OCI-M1 (cell line): ENCODE measurements around the gene CXCR3.
"Not testable (repeated sequence)": the region's sequence is repeated elsewhere in the genome, so short reads cannot be mapped to it uniquely, and the experiment has no call there.

Experiments
- DNase-seq: peaks from one replicate; lab custom pipeline; 2025; lab: John Stamatoyannopoulos, UW

The CXCR3 gene

DNA sequence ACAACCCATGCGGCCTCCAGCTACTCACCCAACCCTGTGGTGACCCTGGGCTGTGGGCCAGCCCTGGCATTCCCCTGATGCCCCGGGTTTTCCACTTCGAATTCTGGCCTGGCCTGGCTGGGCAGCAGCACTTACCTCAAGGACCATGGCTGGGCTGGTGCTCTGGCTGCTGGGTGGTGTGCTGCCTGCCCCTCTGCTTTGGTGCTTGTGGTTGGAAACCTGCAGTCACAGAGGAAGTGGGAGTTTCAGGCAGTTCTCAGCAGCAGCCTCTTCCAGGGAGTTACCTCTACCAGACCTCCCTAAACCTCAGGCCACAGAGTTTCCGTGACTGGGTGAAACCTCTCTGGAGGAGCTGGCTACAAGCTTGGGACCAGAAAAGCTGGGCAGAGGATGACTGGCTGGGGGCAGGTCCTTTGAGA is at the start of gene CXCR3:
TSS of gene CXCR3 (minus strand) at position 209 of the 419 bp plus-strand sequence. CDS start at position 147, 62 bp downstream.
- peak; percentile 84 for DNase-seq

DNA sequence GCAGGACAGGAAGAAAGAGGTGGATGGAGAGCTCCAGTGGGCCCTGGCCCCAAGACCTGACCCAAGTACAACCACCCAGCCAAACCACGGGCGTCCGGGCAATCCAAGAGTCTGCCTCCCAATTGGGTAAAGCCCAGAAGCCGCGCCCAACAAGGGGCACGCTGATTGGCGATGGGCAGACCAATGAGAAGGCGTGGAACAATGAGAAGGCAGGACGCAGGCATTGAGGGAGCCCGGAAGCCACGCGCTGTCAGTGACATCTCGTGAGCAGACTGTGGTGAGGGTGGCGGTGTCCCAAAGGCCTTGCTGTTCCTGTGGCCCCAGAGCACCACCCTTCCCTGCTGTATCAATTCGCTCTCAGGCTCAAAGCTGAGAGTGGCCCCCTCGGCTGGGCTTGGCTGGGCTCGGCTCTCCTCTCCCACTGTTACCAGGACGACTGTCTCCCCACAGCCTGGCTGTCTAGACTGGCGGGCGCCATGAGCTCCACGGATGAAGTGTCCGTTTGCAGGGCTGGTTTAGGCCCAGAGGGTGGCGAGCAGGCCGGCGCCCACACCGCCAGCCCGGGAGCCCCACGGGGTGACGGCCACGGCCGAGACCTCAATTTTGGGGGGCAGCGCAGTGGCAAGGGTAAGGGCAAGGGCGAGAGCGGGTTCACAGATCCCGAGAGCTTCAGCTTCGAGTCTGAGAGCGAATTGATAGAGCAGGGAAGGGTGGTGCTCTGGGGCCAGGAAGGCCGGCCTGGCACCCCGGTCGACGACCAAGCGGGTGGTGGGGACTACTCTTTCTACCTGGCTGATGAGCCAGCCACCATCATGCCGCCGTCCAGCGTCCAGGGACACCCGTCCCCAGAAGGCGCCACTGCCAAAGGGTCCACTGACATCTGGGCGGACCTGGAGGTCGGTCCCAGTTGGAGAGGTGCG is 49.3 kb upstream of the CXCR3 start, which contains the start of gene LOC101059915:
TSS of gene LOC101059915 (plus strand) at position 219 of the 920 bp plus-strand sequence.
- no peak for DNase-seq

- no peak for DNase-seq
Measured at GRCh38 chrX:71666240-71667223, 48.2 kb upstream of the CXCR3 start.

DNA sequence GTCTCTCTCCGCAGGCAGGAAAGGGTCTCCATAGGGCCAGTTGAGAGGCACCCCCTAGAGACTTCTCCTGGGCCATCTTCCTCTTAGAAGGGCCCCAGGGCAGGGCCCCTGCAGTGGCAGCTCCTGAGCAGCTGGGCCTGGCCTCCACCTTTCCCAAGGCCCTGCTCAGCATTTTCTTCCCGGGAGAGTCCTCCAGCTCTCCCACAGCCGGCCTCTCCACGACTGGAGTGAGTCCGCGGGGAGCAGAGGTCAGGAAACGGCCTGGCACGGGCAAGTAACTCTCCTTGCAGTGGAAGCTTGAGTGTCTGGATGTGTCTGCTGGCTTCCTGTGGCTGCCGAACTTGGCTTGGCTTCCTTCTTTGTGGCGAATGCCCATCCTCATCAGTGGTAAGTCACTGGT is 47.4 kb upstream of the CXCR3 start:
- no peak for DNase-seq

- DNase-seq: no peak
Measured at GRCh38 chrX:71664889-71665491, 46.7 kb upstream of the CXCR3 start.

DNA sequence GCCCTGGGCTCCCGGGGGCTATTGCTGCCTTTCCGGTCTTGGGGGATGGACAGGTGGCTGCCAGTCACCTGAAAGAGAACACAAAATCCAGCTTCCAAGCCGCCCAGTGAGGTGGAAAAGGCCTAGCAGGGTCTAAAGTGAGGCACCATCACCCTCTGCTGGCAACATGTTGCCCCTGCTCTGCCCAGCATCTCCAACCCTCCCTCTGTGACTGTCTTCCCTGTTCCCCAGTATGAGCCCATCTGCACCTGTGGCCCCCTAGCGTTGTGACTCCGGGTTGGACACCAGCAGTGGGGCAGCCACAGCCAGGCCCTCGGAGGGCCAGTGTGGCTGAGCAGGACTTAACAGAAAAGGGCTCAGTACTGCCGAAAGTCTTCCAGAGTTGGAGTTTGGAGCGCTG is 45.9 kb upstream of the CXCR3 start:
- peak; percentile 49 for DNase-seq

GRCh38 chrX:71663238-71663637 is 44.9 kb upstream of the CXCR3 start:
- DNase-seq: not testable (repeated sequence)

DNA sequence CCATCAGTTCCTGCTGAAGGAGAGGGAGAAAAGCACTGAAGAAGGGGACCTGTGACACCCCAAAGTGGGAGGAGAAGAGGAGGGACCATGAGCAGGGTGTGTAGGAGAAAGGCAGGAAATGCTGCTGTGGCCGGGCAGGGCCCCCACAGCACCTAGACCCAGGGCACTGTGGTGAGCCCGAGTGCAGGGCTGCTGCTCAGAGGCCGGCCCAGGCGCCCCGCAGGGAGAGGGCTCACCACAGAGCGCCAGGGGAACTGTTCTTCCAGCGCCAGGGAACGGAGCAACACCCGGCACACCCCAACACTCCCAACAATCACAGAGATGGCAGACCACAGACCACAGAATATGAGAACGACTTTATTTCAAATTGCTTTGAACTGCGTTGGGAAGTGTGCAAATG is 44.3 kb upstream of the CXCR3 start:
- DNase-seq: not testable (repeated sequence)

GRCh38 chrX:71661919-71662318 is 43.6 kb upstream of the CXCR3 start:
- DNase-seq: no peak

DNA sequence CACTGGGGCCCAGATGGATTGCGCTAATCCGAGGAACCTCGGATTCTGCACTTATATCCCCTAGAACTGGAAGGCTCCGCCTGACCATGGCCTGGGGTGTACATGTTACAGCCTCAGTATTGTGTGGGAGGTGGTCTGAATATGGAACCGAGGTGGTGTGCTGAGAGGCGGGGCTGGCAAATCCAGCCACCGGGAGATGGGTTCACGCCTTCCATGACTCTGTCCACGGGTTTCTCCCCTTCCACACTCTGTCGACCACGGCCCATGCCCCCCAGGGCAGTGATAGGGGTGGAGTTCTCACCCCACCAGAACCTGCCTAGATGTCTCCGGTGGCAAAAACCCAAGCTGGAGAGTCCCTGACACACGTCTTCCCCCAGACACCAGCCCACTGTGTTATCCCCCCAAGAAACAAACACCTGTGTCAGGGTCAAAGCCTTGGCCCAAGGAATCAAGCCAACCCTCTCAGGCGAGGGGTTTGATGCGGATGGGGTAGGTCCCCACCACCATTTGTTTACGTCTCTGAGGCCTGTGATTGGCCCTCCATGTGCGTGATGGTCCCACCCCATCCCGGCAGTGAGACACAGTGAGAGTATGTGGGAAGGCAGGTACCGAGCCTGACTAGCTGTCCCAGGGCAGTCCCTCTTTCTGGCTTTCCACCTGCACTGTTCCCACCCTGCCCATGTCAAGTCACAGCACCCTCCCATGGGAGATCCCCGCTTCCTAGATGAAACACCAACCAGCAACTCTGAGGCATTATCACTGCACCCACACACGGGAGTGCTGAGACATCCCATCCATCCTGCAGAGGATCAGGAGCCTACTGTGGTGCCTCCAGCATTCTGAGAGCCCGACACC is 42.5 kb upstream of the CXCR3 start:
- DNase-seq: no peak

DNA sequence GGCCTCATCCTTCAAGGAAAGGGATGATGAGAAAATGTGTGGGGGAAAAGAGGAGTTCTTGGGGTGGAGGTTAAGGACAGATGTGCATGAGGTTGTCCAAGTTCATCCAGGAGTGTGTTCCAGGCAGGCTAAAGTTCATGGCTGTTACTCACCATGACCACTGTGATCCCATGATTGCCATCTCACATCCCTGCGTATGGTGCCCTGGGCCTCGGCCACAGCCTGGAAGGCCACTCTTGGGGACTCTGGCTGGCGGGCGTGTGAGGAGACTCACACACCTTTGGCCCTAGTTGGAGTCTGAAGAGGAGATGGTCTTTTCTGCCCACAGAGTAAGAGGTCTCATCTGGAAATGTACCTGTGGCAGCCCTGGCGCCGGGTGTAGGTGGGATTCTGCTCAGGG is 41.6 kb upstream of the CXCR3 start:
- no peak for DNase-seq

DNA sequence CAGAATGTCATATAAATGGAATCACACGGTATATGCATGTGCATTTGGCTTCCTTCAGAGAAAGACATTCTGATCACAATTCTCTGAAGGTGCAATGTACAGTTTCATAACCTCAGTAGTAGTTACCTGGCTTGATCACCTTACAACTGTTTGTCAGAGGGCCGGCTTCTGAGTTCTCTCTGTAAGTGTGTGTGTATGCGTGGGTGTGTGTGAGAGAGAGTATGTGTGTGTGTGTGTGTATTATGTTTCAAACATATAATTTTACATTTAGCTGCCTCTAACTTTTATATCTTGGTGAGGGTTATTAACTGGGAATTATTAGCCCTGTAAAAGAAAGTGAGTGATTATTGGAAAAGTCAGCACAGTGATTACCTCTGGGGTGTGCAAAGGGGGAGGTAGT is 41.0 kb upstream of the CXCR3 start:
- no peak for DNase-seq

DNA sequence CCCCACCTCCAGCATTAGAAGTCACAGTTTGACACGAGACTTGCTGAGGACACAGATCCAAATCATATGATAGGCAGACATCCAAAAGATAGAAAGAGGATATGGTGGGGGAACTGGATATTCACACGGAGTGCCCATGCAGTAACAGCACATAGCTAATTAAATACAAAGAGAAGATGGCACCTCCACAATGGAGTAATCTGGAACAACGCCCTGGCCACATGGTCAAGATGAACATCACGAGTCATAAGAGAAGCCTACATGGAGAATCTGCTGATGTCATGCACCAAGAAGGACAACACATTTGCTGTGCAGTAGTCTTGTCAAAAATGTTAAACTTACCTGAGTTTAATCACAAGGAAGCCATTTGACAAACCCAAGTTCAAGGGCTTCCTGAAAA is 39.0 kb upstream of the CXCR3 start:
- DNase-seq: no peak

- no peak for DNase-seq
Measured at GRCh38 chrX:71653344-71653743, 35.0 kb upstream of the CXCR3 start.

DNA sequence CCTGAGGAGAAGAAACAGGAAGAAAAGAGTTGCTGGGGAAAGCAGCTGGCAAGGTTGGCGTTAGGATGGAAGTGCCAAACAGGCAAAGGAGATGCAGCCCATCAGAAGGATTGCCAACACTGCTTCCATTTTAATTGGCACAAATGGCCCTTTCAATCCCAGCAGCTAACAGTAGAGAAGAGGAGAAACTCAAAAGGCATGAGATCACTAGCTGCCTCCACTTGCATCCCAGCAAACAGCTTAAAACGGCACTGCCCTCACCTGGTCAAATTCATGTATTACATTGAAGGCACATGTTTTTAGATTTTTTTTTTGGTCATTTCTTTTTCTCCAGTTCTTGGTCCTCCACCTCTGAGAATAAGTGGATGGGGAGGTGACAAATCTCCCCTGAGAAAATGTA is 34.1 kb upstream of the CXCR3 start:
- DNase-seq: peak; percentile 64

DNA sequence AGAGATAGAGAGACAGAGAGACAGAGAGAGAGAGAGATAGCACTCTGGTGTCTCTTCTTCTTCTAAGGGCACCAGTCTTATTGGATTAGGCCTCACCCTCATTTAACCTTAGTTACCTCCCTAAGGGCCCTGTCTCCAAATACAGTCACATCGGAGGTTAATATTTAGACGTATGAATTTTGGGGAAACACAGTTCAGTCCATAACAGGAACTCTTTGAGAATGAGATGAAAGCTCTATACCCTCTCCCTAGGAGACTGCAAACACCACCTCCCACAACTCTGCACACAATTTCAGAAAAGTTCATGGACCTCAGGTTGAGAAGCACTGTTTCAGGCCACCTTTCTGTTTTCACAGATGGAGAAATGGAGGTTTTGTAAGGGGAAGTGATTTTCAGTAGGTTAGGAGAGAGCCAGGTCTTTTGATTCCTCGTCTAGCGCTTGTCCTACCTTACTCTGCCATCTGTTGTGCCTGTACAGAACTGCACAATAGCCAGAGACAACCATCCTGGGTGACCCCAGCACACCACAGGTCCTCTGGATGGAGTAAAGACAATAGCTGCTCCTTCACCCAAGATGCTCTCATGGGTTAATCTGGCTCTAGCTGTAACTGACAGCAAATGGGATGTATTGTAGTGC is 32.1 kb upstream of the CXCR3 start:
- DNase-seq: peak; percentile 9

GRCh38 chrX:71644406-71644805 is 26.1 kb upstream of the CXCR3 start:
- DNase-seq: not testable (repeated sequence)

DNA sequence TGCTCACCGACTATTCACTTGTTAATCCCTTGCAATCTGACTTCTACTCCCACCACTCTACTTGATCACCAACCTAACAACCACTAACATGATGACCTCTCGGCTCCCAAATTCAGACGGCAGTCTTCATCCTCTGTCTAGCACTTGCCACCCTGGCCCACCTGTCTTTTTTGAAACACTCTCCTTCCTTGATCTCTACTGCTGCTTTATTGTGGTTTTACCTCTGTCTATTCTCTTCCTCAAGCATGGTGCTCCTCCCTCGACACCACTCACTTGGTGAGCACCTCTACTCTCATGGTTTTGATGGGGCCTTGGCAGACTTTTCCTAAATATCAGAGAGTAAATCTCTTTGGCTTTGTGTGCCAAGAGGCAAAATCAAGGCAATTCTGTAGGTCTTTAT is 21.7 kb upstream of the CXCR3 start:
- DNase-seq: no peak

- DNase-seq: no peak
Measured at GRCh38 chrX:71638409-71638808, 20.1 kb upstream of the CXCR3 start.

- DNase-seq: no peak
Measured at GRCh38 chrX:71637848-71638247, 19.5 kb upstream of the CXCR3 start.

DNA sequence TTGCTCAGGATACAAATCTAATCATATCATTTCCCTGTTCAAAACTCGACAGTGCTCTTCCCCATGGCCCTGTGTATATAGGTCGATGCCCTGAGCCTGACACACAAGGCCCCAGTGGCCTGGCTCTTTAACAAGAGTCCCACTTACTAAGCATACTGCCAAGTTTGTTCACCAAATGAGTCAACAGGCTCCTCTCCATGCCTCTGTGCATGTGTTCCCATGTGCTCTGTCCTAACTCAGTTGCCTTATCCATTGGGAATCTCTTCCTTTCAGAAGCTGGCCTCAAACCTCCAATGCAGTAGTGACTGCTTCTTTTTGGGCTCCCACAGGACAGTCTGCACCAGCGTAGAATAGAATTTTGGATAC is 18.9 kb upstream of the CXCR3 start:
- no peak for DNase-seq
